HepG2 (cell line): ENCODE data around the gene SEC61B. TPM values are rescaled to one million over a fixed set of nuclear protein-coding genes. Genes with fewer than 3 reads are reported as not detected.

ENCODE experiments used
- CREB1 ChIP-seq, 2 experiments: fragments of 450-650 bp in 1 of 2; IDR thresholded peaks; 2 replicates each; pipeline ENCODE4 v1.6.1; 2016 to 2017; ENCODE audit warnings: control low read depth in 1 of 2, mild to moderate bottlenecking in 1 of 2, missing compliant biosample characterization in 1 of 2, missing genetic modification characterization in 1 of 2
- ETV5 ChIP-seq: IDR thresholded peaks from 2 replicates; pipeline ENCODE4 v1.6.1; 2018; ENCODE audit warnings: missing biosample characterization, missing genetic modification reagents, inconsistent platforms, borderline replicate concordance
- GATAD1 ChIP-seq: IDR thresholded peaks from 2 replicates; pipeline ENCODE4 v1.6.1; 2016; ENCODE audit warnings: missing genetic modification reagents, missing compliant biosample characterization
- KAT8 ChIP-seq: IDR thresholded peaks from 2 replicates; pipeline ENCODE4 v1.6.1; 2016; ENCODE audit warnings: missing genetic modification reagents, missing compliant biosample characterization
- KLF6 ChIP-seq: IDR thresholded peaks from 2 replicates; pipeline ENCODE4 v1.8.0; 2016; ENCODE audit warnings: missing biosample characterization, missing genetic modification reagents
- MED1 ChIP-seq: sonication (generic); formaldehyde crosslinking; IDR thresholded peaks from 2 replicates; pipeline ENCODE4 v1.4.0; 2020; ENCODE audit warnings: missing genetic modification reagents
- MTA1 ChIP-seq: sonication (generic); formaldehyde crosslinking; IDR thresholded peaks from 2 replicates; pipeline ENCODE4 v1.4.0; 2020; ENCODE audit warnings: missing genetic modification reagents, mild to moderate bottlenecking, borderline replicate concordance
- MTF2 ChIP-seq: sonication (generic); formaldehyde crosslinking; IDR thresholded peaks from 2 replicates; pipeline ENCODE4 v1.5.0; 2020; ENCODE audit warnings: missing genetic modification reagents, borderline replicate concordance
- NR2F6 ChIP-seq, 2 experiments: IDR thresholded peaks; 2 replicates each; pipeline ENCODE4 v1.6.1; 2016; ENCODE audit warnings: antibody characterized with exemption in 1 of 2, mild to moderate bottlenecking in 1 of 2
- RARA ChIP-seq: IDR thresholded peaks from 2 replicates; pipeline ENCODE4 v1.6.1; 2016; ENCODE audit warnings: missing genetic modification reagents, missing compliant biosample characterization
- RXRB ChIP-seq: IDR thresholded peaks from 2 replicates; pipeline ENCODE4 v1.6.1; 2016; ENCODE audit warnings: borderline replicate concordance, missing genetic modification reagents, missing compliant biosample characterization
- SALL1 ChIP-seq: sonication (generic); formaldehyde crosslinking; IDR thresholded peaks from 2 replicates; pipeline ENCODE4 v1.8.0; 2022; ENCODE audit warnings: mild to moderate bottlenecking, missing genetic modification reagents
- SYNCRIP ChIP-seq: fragments of 200-400 bp; formaldehyde crosslinking; IDR thresholded peaks from 2 replicates; pipeline ENCODE4 v1.6.1; 2018; ENCODE audit warnings: mild to moderate bottlenecking, low read depth, low read length; ENCODE audit not compliant: insufficient read depth
- ZNF563 ChIP-seq: sonication (generic); formaldehyde crosslinking; IDR thresholded peaks from 2 replicates; pipeline ENCODE4 v1.8.0; 2022; ENCODE audit warnings: mild to moderate bottlenecking, moderate library complexity, missing genetic modification reagents
- ZNF773 ChIP-seq: sonication (generic); formaldehyde crosslinking; IDR thresholded peaks from 2 replicates; pipeline ENCODE4 v1.4.0; 2020; ENCODE audit warnings: missing genetic modification reagents, borderline replicate concordance
- polyA plus RNA-seq, 8 experiments: library from polyadenylated mRNA; depleted of rRNA in 3 of 8; stranded (reverse) in 7 of 8; unstranded in 1 of 8; fragments of >200 nt; fragmentation: Illumina TruSeq in 4 of 8; extraction: Trizol in 4 of 8; gene quantifications; 2 replicates each; pipeline versions ENCODE4 v1.2.1 to v1.2.3, GENCODE V29; 2011 to 2016; ENCODE audit warnings: low read depth in 4 of 8, missing spikeins in 1 of 8, mixed read lengths in 1 of 8; ENCODE audit not compliant: insufficient read depth in 1 of 8
- total RNA-seq, 5 experiments: library from RNA; depleted of rRNA; stranded (reverse); fragments of >200 nt; fragmentation: Illumina TruSeq; extraction: Trizol; gene quantifications; 2 replicates each; pipeline ENCODE4 v1.2.3, GENCODE V29; 2016; ENCODE audit warnings: low read depth in 1 of 5
- TF ChIP-seq, protein P1 (sequence below): sonication (generic); formaldehyde crosslinking; IDR thresholded peaks from 2 replicates; pipeline ENCODE4 v1.4.0; 2020; ENCODE audit warnings: missing genetic modification reagents, borderline replicate concordance
- TF ChIP-seq, protein P2 (sequence below), 2 experiments: sonication (generic) in 1 of 2; formaldehyde crosslinking in 1 of 2; IDR thresholded peaks; 2 replicates each; pipeline versions ENCODE4 v1.4.0 to v1.6.1; 2018 to 2020; ENCODE audit warnings: missing genetic modification reagents in 2 of 2, borderline replicate concordance in 1 of 2, low read depth in 1 of 2, mild to moderate bottlenecking in 1 of 2, missing biosample characterization in 1 of 2
- TF ChIP-seq, protein P3 (sequence below): sonication (generic); formaldehyde crosslinking; IDR thresholded peaks from 2 replicates; pipeline ENCODE4 v1.4.0; 2020; ENCODE audit warnings: missing genetic modification reagents
- TF ChIP-seq, protein P4 (sequence below): IDR thresholded peaks from 2 replicates; pipeline ENCODE4 v1.6.1; 2016; ENCODE audit warnings: low read depth

Gene SEC61B
- total and polyA plus RNA-seq, 2 of the 13 experiments (the other 11 are each of a cell fraction or from before 2014, with no cell fraction given) = 191 to 368 TPM

DNA sequence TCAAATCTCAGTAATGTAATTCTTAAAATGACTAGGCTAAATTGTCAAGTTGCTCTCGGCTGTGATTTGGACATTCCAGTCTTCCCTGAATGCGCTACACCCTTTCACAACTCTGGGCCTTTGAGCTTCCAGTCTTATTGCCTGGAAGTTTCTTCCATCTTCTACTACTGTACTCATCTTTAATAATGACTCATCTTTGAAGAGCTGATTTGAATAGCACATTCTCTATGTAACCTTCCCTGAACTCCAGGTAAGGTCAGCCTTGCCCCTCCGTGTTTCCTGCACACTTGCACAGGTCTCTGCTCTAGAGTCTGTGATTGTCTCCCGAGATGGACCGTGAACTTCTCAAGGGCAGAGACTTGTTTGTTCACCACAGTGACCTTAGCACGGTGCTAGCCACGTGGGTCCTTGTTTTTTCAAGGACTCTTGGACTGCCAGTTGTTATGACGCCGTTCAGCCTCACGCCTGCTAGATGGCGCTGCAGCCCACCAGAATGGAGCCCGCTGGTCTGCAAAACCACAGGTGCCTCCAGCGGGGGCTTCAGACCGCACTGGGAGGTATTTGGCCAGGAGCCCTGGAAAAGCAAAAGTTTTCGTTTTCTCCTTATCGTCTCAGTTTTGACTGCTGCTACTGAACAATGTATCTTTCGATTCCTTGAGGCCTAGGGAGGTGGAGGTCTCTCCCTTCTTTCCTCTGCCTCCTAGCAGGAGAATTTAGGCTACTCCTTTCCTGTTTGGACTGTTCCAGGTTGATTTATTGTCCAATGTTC lies 44.4 kb downstream of the SEC61B start (continued):
- TF ChIP-seq, protein P1, sequence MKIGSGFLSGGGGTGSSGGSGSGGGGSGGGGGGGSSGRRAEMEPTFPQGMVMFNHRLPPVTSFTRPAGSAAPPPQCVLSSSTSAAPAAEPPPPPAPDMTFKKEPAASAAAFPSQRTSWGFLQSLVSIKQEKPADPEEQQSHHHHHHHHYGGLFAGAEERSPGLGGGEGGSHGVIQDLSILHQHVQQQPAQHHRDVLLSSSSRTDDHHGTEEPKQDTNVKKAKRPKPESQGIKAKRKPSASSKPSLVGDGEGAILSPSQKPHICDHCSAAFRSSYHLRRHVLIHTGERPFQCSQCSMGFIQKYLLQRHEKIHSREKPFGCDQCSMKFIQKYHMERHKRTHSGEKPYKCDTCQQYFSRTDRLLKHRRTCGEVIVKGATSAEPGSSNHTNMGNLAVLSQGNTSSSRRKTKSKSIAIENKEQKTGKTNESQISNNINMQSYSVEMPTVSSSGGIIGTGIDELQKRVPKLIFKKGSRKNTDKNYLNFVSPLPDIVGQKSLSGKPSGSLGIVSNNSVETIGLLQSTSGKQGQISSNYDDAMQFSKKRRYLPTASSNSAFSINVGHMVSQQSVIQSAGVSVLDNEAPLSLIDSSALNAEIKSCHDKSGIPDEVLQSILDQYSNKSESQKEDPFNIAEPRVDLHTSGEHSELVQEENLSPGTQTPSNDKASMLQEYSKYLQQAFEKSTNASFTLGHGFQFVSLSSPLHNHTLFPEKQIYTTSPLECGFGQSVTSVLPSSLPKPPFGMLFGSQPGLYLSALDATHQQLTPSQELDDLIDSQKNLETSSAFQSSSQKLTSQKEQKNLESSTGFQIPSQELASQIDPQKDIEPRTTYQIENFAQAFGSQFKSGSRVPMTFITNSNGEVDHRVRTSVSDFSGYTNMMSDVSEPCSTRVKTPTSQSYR = 0 out of 2 replicates have a peak, but pooled peaks have one; percentile 17
- TF ChIP-seq MTA1 (CRISPR knock-in tag) = peak; percentile 49; the same call in 1 of the 2 replicates
- 0 out of 2 replicates have a peak, but pooled peaks have one; percentile 46 for TF ChIP-seq ZNF563 (CRISPR knock-in tag)
- no peak for TF ChIP-seq SYNCRIP
- TF ChIP-seq RARA = peak; percentile 87
- TF ChIP-seq SALL1 (CRISPR knock-in tag) = peak; percentile 89
- TF ChIP-seq CREB1 (IDR thresholded peaks at IDR 0.05) = peak; percentile 45; the same call in 1 of the 2 replicates
- TF ChIP-seq CREB1 (CRISPR knock-in tag; IDR thresholded peaks at IDR 0.05) = no peak
- TF ChIP-seq MED1 (CRISPR knock-in tag) = peak; percentile 65
- TF ChIP-seq GATAD1 (CRISPR knock-in tag) = peak; percentile 65
- 0 out of 2 replicates have a peak, but pooled peaks have one; percentile 56 for TF ChIP-seq KLF6
- no peak for TF ChIP-seq ZNF773 (CRISPR knock-in tag)
- TF ChIP-seq, protein P2, sequence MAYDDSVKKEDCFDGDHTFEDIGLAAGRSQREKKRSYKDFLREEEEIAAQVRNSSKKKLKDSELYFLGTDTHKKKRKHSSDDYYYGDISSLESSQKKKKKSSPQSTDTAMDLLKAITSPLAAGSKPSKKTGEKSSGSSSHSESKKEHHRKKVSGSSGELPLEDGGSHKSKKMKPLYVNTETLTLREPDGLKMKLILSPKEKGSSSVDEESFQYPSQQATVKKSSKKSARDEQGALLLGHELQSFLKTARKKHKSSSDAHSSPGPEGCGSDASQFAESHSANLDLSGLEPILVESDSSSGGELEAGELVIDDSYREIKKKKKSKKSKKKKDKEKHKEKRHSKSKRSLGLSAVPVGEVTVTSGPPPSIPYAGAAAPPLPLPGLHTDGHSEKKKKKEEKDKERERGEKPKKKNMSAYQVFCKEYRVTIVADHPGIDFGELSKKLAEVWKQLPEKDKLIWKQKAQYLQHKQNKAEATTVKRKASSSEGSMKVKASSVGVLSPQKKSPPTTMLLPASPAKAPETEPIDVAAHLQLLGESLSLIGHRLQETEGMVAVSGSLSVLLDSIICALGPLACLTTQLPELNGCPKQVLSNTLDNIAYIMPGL (CRISPR knock-in tag; IDR thresholded peaks at IDR 0.05; ENCODE audit: borderline replicate concordance in 1 of 2, low read depth in 1 of 2) = peak; percentile 49 to 51; a peak in 2 of 4 replicates
- TF ChIP-seq ETV5 (CRISPR knock-in tag) = 0 out of 2 replicates have a peak, but pooled peaks have one; percentile 11
- peak; percentile 56 for TF ChIP-seq NR2F6 (IDR thresholded peaks at IDR 0.05)
- peak; percentile 85 for TF ChIP-seq NR2F6 (CRISPR knock-in tag; IDR thresholded peaks at IDR 0.05)
- TF ChIP-seq MTF2 (CRISPR knock-in tag) = no peak; the same call in 1 of the 2 replicates
- TF ChIP-seq, protein P3, sequence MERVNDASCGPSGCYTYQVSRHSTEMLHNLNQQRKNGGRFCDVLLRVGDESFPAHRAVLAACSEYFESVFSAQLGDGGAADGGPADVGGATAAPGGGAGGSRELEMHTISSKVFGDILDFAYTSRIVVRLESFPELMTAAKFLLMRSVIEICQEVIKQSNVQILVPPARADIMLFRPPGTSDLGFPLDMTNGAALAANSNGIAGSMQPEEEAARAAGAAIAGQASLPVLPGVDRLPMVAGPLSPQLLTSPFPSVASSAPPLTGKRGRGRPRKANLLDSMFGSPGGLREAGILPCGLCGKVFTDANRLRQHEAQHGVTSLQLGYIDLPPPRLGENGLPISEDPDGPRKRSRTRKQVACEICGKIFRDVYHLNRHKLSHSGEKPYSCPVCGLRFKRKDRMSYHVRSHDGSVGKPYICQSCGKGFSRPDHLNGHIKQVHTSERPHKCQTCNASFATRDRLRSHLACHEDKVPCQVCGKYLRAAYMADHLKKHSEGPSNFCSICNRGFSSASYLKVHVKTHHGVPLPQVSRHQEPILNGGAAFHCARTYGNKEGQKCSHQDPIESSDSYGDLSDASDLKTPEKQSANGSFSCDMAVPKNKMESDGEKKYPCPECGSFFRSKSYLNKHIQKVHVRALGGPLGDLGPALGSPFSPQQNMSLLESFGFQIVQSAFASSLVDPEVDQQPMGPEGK (CRISPR knock-in tag) = peak; percentile 29; the same call in 1 of the 2 replicates
- TF ChIP-seq RXRB (CRISPR knock-in tag) = peak; percentile 84
- peak; percentile 58; the same call in 1 of the 2 replicates for TF ChIP-seq KAT8
- TF ChIP-seq, protein P4, sequence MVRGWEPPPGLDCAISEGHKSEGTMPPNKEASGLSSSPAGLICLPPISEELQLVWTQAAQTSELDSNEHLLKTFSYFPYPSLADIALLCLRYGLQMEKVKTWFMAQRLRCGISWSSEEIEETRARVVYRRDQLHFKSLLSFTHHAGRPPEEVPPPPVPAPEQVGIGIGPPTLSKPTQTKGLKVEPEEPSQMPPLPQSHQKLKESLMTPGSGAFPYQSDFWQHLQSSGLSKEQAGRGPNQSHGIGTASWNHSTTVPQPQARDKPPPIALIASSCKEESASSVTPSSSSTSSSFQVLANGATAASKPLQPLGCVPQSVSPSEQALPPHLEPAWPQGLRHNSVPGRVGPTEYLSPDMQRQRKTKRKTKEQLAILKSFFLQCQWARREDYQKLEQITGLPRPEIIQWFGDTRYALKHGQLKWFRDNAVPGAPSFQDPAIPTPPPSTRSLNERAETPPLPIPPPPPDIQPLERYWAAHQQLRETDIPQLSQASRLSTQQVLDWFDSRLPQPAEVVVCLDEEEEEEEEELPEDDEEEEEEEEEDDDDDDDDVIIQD (CRISPR knock-in tag) = peak; percentile 75
